Rectal smooth muscle tissue (tissue), 1 donor: Measurements from ENCODE around the gene DUSP22.

Source experiments
- H3K27ac ChIP-seq: one replicate; pipeline ENCODE4 v1.7.0; 2013; ENCODE audit warnings: low read depth, low read length, inconsistent platforms
- H3K27me3 ChIP-seq: one replicate; pipeline ENCODE4 v1.7.0; 2013; ENCODE audit warnings: low read length; ENCODE audit not compliant: control insufficient read depth, insufficient read depth
- H3K36me3 ChIP-seq: one replicate; pipeline ENCODE4 v1.7.0; 2013; ENCODE audit warnings: low read length; ENCODE audit not compliant: control insufficient read depth, insufficient read depth
- H3K4me1 ChIP-seq: one replicate; pipeline ENCODE4 v1.7.0; 2013; ENCODE audit warnings: low read length; ENCODE audit not compliant: control insufficient read depth, insufficient read depth
- H3K4me3 ChIP-seq: one replicate; pipeline ENCODE4 v1.7.0; 2013; ENCODE audit warnings: low read length
- H3K9ac ChIP-seq: one replicate; pipeline ENCODE4 v1.7.0; 2013; ENCODE audit warnings: low read length

DUSP22 gene

DNA sequence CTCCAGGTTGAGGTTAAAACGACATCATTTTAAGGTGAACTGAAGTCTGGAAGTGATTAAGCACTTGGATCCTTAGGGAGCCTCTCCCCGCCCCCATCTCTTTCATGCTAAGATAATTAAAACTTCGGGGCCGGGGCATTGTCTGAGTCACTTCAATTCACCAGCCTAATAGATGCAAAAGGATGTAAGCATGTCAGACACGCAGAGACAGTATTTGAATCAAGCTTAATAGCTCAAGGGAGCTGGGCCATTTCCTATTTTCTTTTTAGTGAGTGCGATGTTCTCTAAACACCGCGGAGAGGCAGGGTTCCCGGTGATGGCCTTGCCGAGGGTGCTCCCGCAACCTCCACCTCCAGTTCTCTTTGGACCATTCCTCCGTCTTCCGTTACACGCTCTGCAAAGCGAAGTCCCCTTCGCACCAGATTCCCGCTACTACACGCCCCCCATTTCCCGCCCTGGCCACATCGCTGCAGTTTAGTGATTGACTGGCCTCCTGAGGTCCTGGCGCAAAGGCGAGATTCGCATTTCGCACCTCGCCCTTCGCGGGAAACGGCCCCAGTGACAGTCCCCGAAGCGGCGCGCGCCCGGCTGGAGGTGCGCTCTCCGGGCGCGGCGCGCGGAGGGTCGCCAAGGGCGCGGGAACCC, 98.7 kb downstream of the DUSP22 start:
- Histone ChIP-seq H3K9ac (no peak overlapping the region), H3K36me3 (no peaks in the 10 kb centered on the region), H3K4me1 (no peaks in the 10 kb centered on the region), H3K27me3 (peaks cover 20% of the 10 kb centered on the region), H3K27ac (no peak overlapping the region), H3K4me3 (peak overlapping the region; percentile 65)

DNA sequence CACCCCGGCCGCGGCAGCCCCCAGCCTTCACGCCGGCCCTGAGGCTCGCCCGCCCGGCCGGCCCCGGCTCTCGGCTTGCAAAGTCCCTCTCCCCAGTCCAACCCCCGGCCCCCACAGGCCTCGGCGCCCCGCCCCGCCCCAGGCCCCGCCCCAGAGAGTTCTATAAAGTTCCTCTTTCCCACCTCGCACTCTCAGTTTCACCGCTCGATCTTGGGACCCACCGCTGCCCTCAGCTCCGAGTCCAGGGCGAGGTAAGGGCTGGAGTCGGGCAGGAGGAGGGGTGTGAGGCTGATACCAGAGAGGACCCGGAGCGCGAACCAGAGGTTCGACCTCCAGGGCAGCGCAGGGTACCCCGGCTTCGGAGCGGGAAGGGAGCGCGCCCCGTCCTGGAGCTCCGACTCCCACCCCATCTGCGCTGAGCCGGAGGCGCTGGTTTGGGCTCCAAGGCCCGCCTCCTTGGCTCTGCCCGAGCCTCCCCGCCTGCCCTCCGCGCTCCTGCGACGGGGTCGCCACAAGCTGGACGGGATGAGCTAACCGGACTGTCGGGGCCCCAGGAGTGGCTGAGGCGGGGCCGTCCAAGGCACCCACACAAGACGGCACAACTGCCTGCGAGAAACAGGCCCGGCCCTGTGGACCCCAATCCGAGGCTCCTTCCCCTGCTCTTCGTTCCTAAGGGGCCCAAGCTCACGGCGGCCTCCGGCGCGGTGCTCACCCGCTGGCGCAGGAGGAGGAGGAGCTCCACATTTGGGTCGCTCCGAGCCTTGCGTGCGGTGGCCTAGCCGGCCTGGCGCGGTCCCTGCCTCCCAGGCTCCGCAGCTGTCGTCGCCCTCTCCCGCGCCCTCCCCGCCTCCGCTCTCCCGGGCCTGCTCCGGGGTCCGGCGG, 99.5 kb downstream of the DUSP22 start, which contains the start of gene IRF4:
Gene IRF4, plus strand, starts transcription at position 194 of the 882 bp plus-strand sequence. CDS start 1,401 bp downstream, outside the sequence.
- Histone ChIP-seq H3K4me1 (no peaks in the 10 kb centered on the region), H3K9ac (no peak within 1 kb of the TSS), H3K36me3 (no peaks in the 10 kb centered on the region), H3K27ac (no peak within 1 kb of the TSS), H3K27me3 (peaks cover 18% of the 10 kb centered on the region), H3K4me3 (peak within 1 kb of the TSS; percentile 65)

DNA sequence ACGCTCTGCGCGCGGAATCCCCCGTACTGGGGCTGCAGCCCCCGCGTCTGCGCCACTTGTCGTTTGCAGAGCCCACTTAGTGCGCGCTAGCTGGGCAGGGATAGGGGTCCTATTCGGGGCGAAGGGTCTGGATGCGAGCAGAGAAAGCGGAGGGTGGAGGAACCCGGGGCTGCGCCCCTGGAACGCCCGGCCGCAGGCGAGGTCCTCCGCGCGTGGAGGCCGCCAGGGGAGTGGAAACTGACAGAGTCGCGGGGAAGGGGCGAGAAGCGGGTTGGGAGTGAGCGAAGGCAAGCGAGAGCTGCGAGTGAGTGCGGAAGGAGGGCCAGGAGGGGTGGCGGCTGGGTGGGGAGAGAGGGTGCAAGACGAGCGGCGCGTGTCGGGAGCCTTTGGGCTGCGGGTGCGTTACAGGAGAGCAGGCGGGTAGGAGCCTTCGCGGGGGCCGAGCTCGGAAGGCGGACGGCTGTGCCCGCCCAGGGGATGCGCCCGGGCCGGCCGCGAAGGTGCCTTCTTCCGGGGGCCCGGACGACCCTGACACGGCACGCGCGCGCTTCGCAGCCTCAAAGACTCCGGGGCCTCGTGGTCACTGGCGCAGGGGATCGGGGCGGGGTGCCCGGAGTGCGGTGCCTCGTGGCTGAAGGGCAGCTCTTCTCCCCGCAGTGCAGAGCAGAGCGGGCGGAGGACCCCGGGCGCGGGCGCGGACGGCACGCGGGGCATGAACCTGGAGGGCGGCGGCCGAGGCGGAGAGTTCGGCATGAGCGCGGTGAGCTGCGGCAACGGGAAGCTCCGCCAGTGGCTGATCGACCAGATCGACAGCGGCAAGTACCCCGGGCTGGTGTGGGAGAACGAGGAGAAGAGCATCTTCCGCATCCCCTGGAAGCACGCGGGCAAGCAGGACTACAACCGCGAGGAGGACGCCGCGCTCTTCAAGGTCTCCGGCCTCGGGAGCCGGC, 100.4 kb downstream of the DUSP22 start:
- Histone ChIP-seq H3K9ac (no peak overlapping the region), H3K27me3 (peaks cover 18% of the 10 kb centered on the region)

DNA sequence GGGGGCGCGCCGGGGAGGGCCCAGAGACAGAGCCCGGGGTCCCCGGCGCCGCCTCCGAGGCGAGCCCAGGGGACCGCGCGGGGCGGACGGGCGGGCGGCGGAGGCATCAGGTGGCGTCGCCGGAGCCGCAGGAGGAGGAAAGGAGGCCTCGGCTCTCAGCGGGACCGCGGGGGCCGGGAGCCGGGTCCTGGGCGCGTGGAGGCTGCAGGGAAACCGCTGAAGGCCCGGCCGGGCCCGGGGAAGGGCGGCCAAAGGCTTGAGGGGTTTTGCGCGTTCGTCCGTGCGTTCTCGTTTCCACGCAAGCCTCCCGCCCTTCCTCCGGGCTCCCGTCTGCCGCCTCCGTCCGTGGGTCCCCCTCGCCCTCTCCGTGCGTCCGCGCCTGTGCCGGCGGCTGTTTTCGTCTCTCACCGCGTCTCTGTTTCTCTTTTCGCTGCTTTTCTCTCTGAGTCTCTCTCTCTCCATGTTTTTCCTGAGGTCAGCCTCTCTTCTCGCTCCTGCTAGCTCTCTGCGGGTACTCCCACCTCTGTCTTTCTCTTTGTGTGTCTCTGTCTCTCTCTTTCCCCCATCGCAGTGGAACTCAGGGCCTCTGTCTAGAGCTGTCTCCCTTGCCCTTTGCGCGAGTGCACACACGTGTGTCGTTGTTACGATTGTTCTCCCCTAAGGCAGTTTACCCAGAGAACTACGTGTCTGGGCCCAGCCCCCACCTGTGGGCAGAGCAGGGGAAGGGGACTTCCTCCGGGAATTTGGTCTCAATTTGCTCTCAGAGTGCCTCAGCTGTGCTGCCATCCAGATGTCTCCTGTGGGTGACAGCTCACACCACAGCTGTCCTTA, 101.3 kb downstream of the DUSP22 start:
- no peak overlapping the region for H3K9ac ChIP-seq
- peak overlapping the region; percentile 46 for H3K4me3 ChIP-seq
- peaks cover 18% of the 10 kb centered on the region for H3K27me3 ChIP-seq
- no peak overlapping the region for H3K27ac ChIP-seq
- H3K36me3 ChIP-seq, result no peaks in the 10 kb centered on the region
- H3K4me1 ChIP-seq, result no peaks in the 10 kb centered on the region

More for the DNA sequence above, 100.4 kb downstream of the DUSP22 start:
- Histone ChIP-seq H3K36me3 (no peaks in the 10 kb centered on the region), H3K27ac (no peak overlapping the region), H3K4me1 (no peaks in the 10 kb centered on the region), H3K4me3 (peak overlapping the region; percentile 62)

DNA sequence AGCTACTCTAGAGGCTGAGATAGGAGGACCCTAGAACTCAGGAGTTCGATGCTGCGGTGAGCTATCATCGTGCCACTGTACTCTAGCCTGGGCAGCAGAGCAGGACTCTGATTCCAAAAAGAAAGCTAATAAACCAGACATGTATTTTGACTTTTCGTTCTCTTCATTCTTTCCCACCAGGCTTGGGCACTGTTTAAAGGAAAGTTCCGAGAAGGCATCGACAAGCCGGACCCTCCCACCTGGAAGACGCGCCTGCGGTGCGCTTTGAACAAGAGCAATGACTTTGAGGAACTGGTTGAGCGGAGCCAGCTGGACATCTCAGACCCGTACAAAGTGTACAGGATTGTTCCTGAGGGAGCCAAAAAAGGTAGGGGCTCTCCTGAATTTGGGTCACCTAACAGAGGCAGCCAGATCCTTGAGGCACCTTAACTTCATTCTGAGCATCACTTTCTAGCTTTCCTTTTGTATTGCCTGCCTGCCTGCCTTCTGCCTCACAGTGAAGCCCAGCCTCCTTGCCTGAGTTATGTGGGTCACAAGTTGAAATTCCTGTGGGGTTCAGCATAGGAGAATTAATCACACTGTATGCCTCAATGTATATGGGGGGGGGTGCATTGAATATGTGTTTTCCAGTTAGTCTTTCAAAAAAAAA, 102.5 kb downstream of the DUSP22 start:
- Histone ChIP-seq H3K36me3 (no peaks in the 10 kb centered on the region), H3K27me3 (peaks cover 18% of the 10 kb centered on the region), H3K4me1 (no peaks in the 10 kb centered on the region), H3K4me3 (no peak overlapping the region), H3K27ac (no peak overlapping the region), H3K9ac (no peak overlapping the region)

DNA sequence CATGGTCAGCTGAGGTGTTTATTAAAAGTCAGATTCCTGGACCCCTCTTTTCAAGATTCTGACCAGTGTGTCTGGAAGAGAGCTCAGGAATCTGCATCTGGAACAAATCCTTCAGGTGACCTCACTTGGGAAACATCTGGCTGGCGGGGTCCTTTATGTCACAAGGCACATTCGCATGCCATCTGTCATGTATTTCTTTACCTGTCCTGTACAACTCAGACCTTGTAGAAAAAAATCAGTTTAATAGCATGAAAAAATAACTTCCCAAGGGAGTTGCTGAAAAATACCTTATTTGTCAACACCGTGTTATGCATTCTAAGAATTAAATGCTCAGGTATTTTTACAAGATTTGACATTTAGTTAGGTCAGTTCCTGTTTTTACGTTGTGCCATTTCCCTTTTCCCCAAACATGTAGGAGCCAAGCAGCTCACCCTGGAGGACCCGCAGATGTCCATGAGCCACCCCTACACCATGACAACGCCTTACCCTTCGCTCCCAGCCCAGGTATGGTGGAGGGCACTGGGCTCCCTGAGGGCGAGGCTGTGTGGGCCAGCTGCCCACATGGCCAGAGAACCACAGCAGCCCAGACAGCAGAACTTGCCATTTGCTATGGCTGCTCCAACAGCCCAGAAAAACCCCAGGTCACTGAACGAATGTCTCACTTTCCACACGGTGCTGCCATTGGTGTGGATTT, 103.3 kb downstream of the DUSP22 start:
- Histone ChIP-seq H3K27ac (no peak overlapping the region), H3K4me1 (no peaks in the 10 kb centered on the region), H3K4me3 (no peak overlapping the region), H3K27me3 (peaks cover 18% of the 10 kb centered on the region), H3K9ac (no peak overlapping the region), H3K36me3 (no peaks in the 10 kb centered on the region)

DNA sequence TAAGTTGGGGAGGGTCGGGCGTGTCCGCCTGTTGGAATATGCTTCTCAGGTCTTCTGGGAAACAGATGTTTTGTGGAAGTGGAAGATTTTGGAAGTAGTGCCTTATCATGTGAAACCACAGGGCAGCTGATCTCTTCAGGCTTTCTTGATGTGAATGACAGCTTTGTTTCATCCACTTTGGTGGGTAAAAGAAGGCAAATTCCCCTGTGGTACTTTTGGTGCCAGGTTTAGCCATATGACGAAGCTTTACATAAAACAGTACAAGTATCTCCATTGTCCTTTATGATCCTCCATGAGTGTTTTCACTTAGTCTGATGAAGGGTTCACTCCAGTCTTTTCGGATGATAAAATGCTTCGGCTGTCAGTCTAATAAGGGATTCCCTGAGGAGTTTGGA, 103.8 kb downstream of the DUSP22 start:
- no peak overlapping the region for H3K9ac ChIP-seq
- H3K36me3 ChIP-seq, result no peaks in the 10 kb centered on the region
- H3K27ac ChIP-seq, result no peak overlapping the region
- peaks cover 16% of the 10 kb centered on the region for H3K27me3 ChIP-seq
- H3K4me3 ChIP-seq, result no peak overlapping the region
- H3K4me1 ChIP-seq, result no peaks in the 10 kb centered on the region

DNA sequence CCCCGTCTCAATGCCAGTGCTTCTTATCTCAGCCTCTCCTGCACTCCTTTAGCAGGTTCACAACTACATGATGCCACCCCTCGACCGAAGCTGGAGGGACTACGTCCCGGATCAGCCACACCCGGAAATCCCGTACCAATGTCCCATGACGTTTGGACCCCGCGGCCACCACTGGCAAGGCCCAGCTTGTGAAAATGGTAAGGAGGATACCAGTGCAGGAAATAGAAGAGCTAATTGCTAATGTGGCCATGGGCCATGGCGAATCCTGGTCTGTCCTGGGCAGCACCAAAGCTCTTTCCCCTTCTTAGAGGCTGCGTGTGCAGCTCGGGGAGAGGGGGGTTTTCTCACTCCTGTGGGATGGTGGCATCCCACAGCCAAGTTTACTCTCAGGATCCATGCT, 104.8 kb downstream of the DUSP22 start:
- peaks cover 10% of the 10 kb centered on the region for H3K27me3 ChIP-seq

DNA sequence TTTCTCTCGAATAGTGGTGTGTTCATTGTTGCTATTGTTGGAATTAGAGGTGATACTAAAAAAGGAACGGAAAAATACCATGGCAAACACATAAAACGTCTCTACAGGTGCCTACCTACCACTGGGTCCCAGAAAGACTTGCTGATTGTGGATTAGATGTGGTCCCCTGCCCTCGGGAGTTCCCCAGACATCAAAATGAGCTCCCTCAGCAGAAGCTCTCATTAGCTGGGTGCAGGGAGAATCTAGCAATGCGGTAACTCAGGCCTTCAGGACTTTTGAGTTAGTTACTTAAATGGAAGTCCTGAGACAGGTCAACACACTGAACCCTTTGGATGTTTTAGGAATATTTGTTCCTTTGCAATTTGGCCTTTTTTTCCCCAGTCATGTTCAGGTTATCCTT, 105.3 kb downstream of the DUSP22 start:
- Histone ChIP-seq H3K27me3 (peaks cover 5% of the 10 kb centered on the region), H3K9ac (no peak overlapping the region), H3K36me3 (no peaks in the 10 kb centered on the region), H3K27ac (no peak overlapping the region), H3K4me1 (no peaks in the 10 kb centered on the region), H3K4me3 (no peak overlapping the region)

More for the DNA sequence above, 104.8 kb downstream of the DUSP22 start:
- Histone ChIP-seq H3K4me1 (no peaks in the 10 kb centered on the region), H3K36me3 (no peaks in the 10 kb centered on the region), H3K27ac (no peak overlapping the region), H3K4me3 (no peak overlapping the region), H3K9ac (no peak overlapping the region)

DNA sequence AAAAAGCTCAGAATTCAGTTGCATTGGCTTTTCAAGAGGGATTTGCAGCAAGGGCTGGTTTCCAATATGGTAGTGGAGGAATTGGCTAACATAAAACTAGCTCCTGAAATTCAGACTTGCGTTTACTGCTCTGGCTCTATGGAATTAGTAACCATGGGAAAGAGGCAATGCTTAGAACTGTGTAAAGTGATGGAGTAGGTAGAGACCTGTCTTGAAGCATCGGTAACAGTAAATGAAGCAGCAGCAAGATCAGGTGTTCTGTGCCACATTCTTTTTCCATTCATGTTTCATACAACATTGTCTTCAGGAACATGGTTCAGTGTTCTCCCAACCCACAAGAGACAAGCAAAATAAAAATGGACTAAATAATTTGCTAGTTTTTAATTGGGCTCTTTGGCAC, 105.8 kb downstream of the DUSP22 start:
- H3K36me3 ChIP-seq, result no peaks in the 10 kb centered on the region
- H3K4me3 ChIP-seq, result no peak overlapping the region
- H3K27ac ChIP-seq, result no peak overlapping the region
- H3K9ac ChIP-seq, result no peak overlapping the region
- H3K4me1 ChIP-seq, result no peaks in the 10 kb centered on the region
- H3K27me3 ChIP-seq, result peaks cover 3% of the 10 kb centered on the region
